ENCODE data around the gene ASPSCR1.
"Not testable (repeated sequence)": the region's sequence is repeated elsewhere in the genome, so short reads cannot be mapped to it uniquely, and the experiment has no call there.

The ASPSCR1 gene

DNA sequence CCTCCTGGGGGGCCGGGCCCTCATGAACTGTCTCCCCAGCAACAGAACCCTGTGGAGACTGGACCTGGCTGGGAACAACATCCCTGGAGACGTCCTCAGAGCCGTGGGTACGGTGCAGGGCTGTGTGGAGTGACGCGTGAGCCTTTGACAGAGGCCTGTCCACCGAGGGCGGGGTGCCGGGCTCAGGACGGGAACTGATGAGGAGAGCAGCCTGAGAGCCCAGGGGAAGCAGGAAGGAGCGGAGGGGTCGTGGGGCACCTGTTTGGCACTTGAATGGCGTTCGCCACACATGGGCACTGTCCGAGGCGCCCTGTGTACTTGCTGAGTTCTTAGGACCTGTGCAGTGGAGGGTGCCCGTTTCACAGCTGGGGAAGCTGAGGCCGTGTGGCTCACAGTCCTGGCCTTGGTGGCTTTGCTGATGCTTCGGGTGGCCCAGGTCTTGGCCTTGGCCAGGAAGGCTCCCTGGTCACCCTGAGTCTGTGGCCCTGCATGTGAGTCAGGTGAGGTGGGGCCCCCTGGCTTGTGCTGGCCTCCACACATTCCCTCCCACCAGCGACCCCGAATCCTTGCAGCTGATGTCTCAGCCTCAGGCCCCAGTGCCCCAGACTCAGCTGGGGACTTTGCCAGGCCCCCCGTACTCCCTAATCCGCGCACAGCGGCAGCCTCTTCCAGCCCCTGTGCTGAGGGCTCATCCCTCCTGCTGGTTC is 48.1 kb downstream of the ASPSCR1 start:
- DNase-seq: no peak

DNA sequence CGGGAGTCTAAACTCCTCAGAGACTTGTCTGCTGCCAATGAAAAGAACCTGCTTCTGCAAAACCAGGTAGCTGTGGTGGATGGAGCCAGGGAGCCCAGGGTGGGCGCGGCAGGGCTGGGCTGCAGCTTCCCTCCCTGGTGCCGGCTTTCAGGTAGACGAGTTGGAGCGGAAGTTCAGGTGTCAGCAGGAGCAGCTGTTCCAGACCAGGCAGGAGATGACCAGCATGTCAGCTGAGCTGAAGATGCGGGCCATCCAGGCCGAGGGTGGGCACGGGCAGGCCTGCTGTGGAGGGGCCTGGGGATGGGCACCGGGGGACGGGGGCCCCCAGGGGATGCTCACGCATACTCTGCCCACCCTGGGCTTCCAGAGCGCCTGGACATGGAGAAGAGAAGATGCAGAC is 50.8 kb downstream of the ASPSCR1 start:
- DNase-seq: no peak

DNA sequence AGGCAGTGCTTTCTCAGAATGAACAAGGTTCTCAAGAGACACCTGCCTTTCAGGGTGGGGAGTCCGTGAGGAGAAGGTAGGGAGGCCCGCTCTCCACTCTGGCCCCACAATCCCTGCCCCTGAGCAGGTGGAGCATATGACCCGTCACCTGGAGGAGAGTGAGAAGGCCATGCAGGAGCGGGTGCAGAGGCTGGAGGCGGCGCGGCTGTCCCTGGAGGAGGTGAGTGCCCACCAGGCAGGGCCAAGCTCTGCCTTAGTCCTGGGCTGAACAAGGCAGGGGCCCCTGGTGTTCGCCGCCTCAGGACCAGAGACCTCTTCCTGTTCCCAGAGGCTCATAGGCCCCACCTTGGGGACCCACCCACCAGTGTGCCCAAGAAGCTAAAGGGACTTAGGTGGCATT is 51.5 kb downstream of the ASPSCR1 start:
- no peak for DNase-seq

DNA sequence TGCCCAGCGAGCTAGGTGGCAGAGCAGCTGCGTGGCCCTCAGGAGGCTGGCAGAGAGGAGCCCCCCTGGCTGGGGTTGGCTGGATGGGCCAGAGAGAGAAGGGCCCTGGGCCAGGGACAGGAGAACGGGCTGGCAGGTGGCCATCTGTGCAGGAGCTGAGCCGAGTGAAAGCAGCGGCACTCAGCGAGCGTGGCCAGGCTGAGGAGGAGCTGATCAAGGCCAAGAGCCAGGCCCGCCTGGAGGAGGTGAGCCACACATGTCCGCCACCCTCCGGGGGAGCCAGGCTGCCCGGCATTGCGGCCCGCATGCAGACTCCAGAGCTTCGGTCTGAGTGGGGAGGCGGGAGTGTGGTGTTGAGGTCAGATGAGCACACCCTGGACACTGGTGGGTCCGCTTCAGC is 52.0 kb downstream of the ASPSCR1 start:
- no peak for DNase-seq

DNA sequence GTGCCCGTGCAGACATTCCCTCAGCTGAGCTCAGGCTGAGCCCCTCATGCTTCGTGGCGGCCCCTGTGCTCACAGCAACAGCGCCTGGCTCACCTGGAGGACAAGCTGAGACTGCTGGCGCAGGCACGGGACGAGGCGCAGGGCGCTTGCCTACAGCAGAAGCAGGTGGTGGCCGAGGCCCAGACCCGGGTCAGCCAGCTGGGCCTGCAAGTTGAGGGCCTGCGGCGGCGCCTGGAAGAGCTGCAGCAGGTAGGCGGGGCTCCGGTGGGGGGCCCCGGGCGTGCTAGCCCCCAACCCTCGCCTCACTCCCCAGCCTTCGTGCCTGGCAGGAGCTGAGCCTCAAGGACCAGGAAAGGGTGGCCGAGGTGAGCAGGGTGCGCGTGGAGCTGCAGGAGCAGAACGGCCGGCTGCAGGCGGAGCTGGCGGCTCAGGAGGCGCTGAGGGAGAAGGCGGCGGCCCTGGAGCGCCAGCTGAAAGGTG is 52.6 kb downstream of the ASPSCR1 start:
- DNase-seq: no peak

DNA sequence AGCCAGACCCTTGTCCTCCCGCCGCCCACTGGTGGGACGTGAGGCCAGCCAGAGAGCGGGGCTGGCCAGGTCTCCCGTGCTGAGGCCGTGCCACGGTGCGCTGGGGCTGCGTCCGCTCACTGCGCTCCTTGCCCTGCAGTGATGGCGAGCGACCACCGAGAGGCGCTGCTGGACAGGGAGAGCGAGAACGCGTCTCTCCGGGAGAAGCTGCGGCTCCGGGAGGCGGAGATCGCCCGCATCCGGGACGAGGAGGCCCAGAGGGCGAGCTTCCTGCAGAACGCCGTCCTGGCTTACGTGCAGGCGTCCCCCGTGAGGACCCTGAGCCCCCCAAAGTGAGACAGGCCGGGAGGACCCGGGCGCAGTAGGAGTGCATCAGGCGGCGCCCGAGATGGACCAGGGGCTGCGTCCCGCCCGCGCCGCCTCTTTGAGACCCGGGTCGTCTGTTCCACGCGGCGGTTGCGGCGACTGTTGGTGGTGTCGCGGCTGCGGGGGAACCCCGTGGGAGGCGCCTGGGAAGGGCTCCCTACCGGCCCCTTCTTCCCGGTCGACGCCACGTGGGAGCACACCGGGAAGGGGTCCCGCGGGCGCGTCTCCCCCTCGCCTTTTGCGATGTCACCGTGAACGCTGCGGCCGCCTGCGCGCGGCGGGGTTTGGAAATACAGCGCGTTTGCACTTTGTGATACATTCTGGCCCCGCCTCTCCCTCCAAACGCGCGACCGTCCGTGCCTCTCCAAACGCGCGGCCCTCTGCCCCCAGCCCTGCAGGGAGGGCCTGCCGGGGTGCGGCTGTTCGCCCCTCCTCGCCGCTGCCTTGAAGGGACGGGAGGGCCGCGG is 53.3 kb downstream of the ASPSCR1 start:
- DNase-seq: peak; percentile 70 to 82

DNA sequence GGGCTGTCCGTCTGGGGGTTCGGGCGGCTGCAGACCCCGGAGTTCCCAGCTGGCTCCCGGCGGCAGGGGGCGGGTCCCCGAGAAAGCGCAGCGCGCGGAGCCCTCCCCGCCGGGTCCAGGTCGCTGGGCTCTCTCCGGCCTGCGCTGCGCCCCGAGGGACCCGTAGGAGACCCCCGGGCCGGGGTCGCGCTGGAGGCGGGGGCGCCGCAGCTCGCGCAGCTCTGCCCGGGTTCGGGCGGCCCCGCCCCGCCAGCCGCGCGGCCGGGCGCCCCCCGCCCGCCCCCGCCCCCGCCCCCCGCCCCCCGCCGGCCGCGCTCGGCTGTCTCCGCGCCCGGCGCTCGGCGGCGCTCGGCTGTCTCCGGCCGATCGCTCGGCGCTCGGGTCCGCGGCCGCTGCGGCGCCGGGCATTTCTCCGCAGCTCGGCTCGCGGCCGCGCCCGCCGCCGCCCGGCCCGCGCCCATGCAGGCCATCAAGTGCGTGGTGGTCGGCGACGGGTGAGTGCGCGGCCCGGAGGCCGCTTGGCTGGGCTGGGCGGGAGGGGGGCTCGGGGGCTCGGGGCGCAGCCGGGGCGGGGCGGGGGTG is 54.0 kb downstream of the ASPSCR1 start, which contains the start of gene RAC3:
RAC3 (plus strand) TSS at position 376 of the 582 bp plus-strand sequence; CDS start at position 460, 84 bp downstream.
- peak; percentile 42 to 74 for DNase-seq

DNA sequence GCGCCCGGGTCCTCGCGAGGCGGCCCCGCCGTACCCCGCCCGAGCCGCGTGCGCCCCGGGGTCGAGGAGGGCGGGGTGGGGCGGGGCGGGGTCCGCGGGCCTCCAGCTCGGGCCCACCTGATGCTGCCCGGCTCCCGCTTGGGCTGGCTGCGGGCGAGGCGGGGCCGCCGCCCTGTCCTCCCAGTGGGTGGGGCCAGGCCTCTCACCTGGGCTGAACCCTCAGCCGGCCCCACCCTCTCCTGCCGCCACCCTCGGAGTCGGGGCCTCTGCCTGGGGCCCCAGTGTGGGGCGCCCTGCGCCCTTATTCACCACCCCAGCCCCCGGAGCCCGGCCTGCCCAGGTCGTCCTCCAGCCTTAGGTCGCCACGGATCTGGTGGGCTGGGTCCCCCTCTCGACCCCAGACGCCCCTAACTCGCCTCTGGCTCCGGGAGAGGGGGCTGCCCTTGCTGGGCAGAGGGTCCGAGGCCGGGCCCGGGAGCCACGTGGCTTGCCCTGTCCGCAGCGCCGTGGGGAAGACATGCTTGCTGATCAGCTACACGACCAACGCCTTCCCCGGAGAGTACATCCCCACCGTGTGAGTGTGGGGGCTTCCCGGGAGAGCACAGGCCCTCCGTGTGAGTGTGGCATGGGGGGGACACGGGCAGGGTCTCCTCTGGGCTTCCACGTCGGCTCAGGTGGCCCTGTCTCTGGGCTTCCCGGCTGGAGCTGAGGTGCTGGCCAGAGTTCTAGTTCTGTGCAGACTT is 54.6 kb downstream of the ASPSCR1 start:
- DNase-seq: peak; percentile 52 to 59

DNA sequence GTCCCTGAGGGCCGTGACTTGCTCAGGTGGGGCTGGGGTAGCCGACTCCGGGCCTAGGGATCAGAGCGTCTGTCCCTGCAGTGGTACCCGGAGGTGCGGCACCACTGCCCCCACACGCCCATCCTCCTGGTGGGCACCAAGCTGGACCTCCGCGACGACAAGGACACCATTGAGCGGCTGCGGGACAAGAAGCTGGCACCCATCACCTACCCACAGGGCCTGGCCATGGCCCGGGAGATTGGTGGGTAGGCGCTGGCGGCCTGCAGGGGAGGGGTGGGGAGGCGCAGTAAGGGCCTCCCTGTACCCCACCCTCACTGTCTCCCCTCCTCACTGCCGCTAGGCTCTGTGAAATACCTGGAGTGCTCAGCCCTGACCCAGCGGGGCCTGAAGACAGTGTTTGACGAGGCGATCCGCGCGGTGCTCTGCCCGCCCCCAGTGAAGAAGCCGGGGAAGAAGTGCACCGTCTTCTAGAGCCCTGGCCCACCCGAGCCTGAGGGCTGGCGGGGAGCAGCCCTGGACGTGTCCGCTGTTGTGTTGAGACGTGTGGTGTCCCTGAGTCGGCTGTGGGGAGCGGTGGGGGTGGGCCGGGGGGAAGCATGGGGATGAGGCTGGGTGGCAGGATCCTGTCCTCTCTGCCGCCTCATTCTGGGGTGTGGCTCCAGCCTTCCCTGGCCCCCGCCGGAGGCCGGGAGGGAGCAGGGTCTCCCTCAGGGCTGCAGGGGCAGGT is 56.1 kb downstream of the ASPSCR1 start:
- DNase-seq: no peak

DNA sequence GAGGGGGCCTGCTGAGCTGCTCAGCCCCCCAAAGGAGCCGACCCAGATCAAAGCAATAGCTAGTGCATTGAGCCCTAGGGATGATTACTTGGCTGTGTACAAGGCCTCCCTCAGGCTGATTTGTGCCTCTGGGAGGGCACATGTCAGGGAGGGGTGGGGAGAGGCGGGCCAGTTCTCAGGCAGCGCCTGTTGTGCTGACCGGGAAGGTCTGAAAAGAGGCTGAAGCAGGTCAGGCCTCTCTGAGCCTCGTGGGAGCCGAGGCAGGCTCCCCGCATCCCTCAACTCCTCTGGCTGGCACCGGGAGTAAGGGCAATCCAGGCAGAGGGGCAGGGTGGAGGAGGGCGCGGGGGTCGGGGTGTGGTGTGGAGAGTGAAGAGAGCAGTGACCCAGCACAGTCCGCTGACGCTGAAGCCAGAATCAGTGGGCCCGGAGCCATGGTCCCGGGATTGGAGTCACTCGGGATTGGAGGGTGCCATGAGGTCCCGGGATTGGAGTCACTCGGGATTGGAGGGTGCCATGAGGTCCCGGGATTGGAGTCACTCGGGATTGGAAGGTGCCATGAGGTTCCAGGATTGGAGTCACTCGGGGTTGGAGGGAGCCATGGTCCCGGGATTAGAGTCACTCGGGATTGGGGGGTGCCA is 57.1 kb downstream of the ASPSCR1 start:
- no peak for DNase-seq

DNA sequence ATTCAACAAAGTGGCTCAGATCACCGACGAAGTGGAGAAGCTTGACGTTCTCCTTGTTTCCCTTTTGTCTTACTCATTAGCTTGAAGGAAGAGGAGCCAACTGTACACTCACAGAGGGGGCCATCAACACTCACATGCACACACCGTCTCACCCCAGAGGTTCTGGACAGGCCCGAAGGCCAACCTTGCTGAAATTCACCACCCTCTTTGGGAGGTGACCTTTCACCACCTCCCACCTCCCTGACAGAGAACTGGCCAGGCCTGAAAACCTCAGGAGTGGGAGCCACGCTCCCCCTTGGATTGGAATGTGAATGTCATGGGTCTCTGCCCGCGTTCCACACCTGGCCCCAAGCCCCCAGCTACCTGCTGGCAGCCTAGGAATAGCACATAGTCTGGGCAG is 58.1 kb downstream of the ASPSCR1 start:
- DNase-seq: no peak

DNA sequence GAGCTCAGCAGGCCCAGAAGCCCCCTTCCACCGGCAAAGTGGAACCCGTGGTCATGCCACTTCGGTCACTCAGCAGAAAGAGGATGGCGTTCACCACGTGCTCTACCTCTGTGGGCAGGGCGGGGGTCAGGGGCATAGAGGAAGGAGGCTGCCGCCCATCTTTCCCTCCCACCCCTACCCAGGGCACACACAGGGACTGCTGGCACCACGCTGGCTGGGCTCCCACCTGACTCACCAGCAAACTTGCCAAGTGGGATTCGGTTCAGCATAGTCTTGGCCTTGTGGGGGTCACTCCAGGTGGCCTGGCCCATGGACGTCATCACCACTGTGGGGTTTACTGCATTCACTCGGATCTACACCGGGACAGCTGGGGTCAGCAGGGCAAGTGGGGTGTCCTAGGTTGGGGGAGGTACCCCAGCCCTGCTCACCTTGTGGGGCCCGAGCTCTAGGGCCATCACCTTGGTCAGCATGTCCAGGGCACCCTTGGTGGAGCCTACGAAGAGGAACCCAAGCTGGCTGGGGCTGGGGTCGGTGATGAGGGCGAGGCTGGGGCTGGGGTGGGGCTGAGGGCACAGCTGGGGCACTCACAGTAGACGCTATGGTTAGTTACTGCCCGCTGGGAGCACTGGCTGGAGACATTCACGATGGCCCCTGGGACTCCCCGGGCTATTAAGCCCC is 58.7 kb downstream of the ASPSCR1 start:
- no peak for DNase-seq

DNA sequence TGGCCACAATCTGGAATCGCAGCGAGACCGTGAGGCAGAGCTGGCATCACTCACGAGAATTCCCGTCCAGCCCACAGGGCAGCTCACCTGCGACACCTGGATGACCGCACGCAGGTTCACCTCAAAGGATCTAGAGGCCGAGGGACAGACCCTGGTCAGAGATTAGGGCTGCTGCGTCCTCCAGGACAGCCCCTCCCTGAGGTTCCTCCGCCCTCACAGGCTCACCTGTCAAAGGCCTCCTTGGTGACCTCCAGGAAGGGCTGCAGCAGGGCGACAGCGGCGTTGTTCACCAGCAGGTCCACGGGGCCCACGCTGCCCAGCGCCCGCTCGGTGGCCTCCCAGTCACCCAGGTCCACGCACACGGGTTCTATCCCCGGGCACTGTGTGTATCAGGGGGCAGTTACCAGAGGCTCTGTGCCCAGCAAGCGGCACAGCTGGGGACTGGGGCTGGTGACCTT is 59.2 kb downstream of the ASPSCR1 start:
- no peak for DNase-seq

DNA sequence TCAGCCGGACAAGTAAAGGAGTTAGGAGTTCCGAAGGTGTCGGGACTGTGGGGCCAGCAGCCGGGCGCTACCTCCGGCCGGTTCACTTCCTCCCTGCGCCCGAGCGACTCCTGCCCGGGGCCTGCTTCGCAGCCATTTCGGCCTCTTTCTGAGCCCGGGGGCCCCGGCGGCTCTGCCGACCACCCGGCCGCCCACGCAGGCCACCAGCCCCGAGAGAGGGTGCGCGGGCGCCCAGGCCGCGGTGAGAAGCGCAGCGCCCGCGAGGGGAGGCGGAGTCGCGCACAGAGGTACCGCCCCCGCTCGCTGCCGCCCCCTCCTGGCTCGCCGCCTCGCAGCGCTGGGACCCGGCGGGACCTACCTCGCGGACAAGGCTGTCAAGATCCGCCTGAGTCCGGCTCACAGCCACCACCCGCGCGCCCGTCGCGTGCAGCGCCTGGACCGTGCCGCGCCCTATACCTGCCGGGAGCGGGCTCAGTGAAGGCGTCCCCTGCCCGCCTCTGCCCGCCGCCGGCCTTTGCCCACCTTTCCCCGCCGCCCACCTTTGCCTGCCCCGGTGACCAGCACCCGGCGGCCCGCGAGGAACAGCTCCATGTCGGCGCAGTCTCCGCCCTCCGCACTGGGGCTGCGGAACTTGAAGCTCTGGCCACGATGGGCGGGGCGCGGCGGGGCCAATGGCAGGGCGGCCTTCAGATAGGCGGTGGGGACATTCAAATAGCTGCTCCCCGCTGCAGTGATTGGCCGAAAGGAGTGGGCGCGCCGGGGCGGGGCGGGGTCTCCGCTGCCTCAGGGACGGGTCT is 59.9 kb downstream of the ASPSCR1 start, which contains the start of gene DCXR:
DCXR (minus strand) TSS at position 606 of the 797 bp plus-strand sequence; CDS start at position 591, 15 bp downstream.
- DNase-seq: peak; percentile 98

DNA sequence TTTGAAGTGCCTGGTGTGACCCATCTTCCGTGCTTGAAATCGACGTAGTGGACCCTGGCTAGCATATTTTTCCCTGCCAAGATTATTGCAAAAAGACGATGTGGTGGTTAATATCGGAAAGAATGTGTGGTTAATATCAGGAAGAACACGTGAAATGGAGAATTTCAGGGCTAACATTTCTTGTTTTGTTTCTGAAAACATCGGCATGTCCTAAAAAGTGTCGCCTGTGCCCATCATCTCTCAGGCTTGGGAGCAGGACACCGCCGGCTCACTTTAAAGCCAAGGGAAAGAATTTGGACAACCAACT is 60.4 kb downstream of the ASPSCR1 start:
- no peak for DNase-seq

DNA sequence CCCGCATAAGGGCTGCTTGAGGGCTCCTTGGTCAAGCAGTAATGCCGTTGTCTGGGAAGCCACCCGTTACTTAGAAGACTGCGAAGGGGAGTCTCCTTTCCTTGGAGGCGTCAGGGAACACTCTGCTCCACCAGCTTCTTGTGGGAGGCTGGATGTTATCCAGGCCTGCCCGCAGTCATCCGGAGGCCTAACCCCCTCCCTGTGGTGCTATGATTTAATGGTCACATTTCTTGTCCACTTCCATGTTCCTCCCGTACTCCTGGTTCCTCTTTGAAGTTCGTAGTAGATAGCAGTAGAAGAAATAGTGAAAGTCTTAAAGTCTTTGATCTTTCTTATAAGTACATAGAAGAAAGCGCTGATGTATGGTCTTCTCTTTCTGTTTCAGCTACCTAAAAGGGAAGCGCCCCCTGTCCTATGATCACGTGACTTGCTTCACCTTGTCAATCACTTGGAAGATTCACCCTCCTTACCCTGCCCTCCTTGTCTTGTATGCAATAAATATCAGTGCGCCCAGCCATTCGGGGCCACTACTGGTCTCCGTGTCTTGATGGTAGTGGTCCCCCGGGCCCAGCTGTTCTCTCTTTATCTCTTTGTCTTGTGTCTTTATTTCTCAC is 61.5 kb downstream of the ASPSCR1 start:
- DNase-seq: not testable (repeated sequence)

DNA sequence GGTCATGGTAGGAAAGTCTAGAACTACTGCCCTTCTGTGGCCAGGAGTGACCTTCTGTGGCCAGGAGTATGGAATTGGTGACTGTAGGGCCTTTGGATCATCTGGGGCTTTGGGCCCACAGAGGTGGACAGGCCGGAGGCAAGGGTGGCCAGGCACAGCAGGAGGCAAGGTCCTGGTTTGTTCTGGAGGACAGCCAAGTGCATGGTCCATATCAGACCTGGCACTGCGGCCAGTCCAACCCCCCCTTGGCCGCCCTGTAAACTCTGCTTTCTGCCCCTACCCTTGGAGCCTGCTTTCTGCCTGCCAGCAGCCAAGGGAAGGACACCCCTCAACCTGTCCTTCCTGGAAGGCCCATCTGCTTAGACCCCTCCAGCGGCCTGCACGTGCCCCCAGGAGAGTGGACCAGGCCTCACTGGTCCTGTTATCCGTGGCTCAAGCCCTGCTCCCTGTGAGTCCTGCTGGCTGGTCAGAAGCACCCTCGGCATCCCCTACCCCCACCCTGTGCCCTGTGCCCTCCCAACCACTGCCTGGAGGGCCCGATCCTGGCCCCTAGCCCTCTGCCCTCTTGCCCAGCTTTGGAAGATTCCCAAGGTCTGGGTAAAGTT is 62.4 kb downstream of the ASPSCR1 start:
- no peak for DNase-seq

DNA sequence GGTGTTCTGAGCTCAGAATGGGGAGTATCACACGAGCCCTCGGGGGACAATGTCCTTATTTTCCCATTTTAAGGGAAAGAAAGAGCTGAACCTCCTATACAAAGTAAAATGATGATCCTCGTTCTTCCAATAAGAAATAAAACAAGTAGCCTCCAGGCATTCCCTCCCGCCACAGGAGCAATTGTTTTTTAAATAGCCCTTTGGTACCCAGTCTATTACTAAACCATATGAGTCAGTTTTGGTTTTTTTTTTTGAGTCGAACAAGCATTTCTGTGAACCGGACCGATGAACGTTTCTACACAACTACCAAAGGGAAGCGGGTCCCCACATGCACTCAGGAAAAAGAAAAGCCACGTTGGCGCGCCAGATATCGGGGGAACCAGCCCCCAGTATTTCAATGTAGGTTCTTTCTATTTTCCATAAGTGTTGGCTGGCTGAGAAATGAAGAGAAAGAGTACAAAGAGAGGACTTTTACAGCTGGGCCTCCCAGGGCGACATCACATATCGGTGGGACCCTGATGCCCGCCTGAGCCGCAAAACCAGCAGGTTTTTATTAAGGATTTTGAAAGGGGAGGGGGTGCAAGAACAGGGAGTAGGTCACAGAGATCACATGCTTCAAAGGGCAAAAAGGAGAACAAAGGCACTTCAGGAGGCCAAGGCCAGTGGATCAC is 63.9 kb downstream of the ASPSCR1 start:
- DNase-seq: no peak

DNA sequence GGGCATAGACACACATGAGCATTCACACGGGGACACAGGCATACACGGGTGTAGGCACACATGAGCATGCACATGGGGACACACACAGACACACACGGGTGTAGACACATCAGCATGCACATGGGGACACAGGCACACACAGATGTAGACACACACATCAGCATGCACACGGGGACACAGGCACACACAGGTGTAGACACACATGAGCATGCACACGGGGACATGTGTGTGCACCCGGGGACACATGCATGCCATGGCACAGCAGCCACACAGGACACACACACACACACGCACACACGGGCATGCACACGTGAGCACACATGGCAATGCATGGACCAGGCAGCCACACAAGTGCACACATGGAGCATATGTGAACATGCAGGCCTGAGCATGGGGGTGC is 65.2 kb downstream of the ASPSCR1 start:
- DNase-seq: no peak
